ENCODE data around the gene CHAC1.

Gene CHAC1

DNA sequence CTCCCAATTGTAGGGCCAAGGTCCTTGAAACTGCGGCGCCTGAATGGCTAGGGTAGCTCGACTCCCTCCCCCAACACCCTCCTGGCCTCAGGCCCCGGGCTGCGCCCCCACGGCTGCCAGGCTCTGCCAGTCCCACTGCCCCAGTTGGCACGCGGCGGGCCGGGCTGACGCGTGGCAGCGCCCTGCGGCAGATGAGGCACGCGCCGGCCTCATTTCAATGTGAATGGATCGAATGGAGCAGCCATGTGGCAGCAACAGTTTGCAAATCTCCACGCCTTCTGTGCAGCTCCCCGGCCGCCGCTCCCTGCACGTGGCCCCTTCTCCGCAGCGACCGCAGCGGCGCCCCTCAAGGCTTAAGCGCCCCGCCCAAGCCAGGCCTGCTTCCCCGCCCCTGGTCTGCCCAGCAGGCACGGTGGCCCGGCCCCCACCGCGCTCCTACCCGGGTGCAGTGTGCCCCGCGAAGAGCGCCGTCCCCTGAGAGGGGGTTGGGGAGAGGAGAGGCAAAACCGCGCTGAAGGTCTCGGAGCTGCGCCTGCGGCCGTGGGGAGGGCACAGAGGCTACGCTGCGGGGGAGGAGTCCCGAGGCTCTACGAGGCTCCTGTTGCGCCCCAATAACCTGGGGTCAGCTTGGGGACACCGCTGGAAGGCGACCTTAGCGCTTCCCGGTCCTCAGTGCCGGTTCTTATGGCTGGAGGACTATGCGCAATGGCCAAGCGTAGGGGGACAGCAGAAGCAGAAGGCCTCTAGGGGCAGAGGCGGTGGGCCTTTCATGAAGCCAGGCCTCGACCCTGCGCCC, 27.2 kb upstream of the CHAC1 start:
- DNase-seq, result peak; percentile 50

- peak; percentile 11 for DNase-seq
These were observed 26.4 kb upstream of the CHAC1 start for GRCh38 chr15:40926659-40927494.

DNA sequence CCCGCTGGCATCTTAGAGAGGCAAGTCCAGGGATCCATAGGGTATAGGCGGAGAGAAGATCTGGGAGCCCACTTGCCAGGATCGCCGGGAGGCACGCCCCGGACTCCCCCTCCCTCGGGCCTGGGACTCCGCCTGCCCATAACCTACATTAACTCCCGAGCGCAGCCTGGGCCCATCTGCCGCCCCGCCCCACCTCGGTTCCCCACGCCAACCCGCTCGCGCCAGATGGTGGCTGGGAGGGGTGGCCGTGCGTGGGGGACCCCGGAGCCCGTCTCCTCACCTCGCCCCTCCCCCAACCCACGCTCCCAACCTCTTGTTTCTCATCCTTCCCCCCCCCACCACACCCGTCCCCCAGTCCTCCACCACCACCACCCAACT, 25.8 kb upstream of the CHAC1 start:
- DNase-seq, result peak; percentile 41

DNA sequence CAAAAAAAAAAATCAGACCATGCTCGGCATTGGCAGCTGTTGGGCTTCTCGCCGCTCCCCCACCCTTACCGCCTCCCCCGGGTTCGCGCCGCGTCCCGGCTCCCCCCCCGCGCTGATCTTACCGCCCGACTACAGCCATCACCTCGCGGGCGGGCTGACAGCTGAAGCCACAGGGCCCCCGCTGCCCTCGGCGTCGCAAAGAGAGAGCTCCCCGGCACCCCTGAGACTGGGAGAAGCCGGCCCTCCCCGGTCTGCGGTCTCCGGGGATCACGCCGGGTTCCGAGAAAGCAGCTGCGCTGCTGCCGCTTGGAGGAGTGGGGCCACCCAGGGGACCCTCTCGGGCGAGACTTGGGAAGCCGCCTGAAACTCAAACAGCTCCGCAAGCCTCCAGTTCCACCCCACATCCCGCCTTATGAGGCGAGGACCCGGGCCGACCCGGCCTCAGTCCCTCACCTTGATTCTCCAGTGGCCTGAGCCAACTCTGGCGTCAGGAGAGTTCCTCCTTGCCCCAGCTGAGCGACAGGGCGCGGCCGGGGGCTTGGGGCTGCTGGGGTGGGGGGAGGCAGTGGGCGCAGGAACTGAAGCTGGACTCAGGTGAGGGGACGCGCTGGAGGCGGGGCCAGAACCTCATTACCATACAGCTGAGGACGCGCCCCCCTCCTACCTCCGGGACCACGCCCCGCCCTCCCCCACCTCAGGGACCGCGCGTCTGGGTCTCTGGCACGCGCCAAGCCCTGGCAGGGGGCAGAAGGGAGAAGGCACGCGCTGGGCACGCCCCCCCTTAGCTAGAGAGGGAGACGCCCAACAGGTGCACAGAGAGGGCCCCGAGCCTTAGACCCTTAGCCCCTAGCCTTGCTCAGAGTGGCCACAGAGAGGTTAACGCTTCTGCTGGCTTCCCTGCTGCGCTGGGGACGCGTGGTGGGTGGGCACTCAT, 25.1 kb upstream of the CHAC1 start:
- DNase-seq, result peak; percentile 48

GRCh38 chr15:40928821-40929659, 24.2 kb upstream of the CHAC1 start, which contains the start of gene DLL4:
TSS of gene DLL4 (plus strand) at chr15:40929340. CDS start at chr15:40929669, 329 bp downstream.
- peak; percentile 75 for DNase-seq

DNA sequence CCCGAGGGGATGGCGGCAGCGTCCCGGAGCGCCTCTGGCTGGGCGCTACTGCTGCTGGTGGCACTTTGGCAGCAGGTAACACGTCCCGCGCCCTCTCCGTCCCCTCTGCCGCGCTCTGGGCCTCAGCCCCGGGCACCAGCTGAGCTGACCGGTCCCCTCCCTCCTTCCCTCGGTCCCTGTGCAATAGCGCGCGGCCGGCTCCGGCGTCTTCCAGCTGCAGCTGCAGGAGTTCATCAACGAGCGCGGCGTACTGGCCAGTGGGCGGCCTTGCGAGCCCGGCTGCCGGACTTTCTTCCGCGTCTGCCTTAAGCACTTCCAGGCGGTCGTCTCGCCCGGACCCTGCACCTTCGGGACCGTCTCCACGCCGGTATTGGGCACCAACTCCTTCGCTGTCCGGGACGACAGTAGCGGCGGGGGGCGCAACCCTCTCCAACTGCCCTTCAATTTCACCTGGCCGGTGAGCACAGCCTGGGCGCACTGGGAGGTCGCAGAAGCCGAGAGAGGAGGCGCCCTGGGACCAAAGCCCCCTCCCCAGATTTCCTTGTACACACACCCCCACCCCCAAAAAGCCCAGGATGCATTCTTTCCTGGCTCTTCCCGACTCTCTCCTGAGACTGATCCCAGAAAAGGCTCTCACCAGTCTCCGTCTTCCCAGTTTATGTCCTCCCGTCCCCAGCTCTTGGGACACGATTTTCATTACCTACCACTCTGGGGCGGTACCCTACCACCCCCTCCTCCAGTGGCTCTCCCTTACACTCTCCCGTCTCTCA, 23.4 kb upstream of the CHAC1 start:
- DNase-seq, result peak; percentile 79

GRCh38 chr15:40930430-40931299, 22.6 kb upstream of the CHAC1 start:
- peak; percentile 57 for DNase-seq

GRCh38 chr15:40931300-40932142, 21.8 kb upstream of the CHAC1 start:
- no peak for DNase-seq

DNA sequence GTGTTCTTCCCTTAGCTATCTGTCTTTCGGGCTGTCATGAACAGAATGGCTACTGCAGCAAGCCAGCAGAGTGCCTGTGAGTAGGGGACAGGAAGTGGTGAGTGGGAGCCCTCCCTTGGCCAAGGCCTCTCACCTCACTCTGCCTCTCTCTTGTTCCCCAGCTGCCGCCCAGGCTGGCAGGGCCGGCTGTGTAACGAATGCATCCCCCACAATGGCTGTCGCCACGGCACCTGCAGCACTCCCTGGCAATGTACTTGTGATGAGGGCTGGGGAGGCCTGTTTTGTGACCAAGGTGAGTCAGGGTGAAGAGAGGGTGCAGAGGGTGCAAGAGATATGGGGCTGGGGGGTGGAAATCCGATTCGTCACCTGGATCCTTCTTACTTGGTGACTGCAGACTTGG, 21.1 kb upstream of the CHAC1 start:
- no peak for DNase-seq

GRCh38 chr15:40932649-40933516, 20.4 kb upstream of the CHAC1 start:
- DNase-seq, result no peak

DNA sequence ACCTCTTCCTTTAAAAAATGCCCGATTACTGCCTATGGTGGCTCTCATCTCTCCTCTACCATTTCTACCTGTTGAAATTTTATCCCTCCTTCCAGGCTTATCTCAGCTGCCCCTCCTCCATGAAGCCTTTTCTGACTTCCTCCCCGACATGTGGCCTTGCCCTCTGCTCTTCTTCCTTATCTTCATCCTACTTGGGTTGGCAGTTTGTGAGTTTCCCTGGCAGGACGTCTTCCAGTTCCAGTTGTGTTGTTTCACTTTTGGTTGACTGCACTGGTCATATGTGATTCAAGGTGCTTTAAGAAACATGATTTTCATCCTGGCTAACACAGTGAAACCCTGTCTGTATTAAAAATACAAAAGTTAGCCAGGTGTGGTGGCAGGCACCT, 19.8 kb upstream of the CHAC1 start:
- no peak for DNase-seq

DNA sequence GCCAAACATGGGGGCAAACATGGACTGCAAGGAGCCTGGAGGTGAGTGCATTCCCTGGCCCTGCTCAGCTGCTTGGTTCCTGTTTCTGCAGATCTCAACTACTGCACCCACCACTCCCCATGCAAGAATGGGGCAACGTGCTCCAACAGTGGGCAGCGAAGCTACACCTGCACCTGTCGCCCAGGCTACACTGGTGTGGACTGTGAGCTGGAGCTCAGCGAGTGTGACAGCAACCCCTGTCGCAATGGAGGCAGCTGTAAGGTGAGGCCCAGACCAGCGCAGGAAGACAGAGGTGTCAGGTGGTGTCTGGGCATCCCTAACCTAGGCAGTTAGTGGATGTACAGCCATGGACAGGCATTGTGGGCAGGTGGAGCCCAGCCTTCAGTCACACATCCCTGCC, 18.8 kb upstream of the CHAC1 start:
- DNase-seq, result no peak

DNA sequence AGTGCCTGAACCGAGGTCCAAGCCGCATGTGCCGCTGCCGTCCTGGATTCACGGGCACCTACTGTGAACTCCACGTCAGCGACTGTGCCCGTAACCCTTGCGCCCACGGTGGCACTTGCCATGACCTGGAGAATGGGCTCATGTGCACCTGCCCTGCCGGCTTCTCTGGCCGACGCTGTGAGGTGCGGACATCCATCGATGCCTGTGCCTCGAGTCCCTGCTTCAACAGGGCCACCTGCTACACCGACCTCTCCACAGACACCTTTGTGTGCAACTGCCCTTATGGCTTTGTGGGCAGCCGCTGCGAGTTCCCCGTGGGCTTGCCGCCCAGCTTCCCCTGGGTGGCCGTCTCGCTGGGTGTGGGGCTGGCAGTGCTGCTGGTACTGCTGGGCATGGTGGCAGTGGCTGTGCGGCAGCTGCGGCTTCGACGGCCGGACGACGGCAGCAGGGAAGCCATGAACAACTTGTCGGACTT, 17.0 kb upstream of the CHAC1 start:
- no peak for DNase-seq

DNA sequence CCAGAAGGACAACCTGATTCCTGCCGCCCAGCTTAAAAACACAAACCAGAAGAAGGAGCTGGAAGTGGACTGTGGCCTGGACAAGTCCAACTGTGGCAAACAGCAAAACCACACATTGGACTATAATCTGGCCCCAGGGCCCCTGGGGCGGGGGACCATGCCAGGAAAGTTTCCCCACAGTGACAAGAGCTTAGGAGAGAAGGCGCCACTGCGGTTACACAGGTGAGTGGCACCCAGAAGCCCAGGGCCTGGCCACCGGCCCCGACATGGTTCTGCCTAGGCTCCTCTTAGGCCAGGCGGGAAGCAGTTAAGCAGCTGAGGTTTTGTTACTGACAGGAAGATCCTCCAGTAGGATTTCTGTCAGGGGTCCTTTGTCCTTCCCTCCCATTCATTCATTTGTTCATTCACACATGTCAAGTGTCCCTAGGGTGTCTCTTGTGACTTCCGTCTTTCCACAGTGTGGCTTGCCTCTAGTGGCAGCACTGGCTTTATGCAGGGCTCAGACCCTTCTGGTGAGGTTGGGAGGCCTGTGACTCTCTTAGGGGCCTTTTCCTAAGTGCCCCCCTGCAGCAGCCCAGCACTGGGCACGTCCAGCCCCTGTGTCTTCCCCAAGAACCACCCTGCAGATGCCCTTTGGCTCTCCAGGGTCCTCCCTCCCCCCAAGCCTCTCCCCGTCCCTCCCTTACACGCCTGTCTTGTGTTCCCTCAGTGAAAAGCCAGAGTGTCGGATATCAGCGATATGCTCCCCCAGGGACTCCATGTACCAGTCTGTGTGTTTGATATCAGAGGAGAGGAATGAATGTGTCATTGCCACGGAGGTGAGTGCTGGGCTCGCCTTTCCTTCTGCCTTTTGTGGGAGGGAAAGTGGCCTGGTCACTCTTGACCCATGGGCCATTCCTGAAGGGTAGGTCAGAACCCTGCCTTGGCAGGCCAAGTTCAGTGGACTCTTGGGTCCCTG, 16.3 kb upstream of the CHAC1 start:
- no peak for DNase-seq

DNA sequence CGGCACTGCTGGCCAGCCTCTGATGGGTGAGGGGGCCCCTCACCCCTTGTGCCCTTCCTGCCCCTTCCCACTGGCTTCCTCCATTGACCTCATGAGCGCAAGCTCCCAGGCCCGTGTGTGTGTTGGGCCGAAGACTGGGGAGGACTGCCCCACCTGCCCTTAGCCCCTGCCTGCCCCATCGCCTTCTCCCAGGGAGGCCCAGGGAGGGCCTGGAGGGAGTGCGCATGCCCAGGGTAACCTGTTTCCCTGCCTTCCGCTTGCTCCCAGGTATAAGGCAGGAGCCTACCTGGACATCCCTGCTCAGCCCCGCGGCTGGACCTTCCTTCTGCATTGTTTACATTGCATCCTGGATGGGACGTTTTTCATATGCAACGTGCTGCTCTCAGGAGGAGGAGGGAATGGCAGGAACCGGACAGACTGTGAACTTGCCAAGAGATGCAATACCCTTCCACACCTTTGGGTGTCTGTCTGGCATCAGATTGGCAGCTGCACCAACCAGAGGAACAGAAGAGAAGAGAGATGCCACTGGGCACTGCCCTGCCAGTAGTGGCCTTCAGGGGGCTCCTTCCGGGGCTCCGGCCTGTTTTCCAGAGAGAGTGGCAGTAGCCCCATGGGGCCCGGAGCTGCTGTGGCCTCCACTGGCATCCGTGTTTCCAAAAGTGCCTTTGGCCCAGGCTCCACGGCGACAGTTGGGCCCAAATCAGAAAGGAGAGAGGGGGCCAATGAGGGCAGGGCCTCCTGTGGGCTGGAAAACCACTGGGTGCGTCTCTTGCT, 15.3 kb upstream of the CHAC1 start:
- no peak for DNase-seq

GRCh38 chr15:40938536-40938870, 14.8 kb upstream of the CHAC1 start:
- DNase-seq, result no peak

All from femur (tissue), 1 donor.